Activated CD4-positive, alpha-beta memory T cell treated with anti-CD3 and anti-CD28 coated beads, Interleukin-2, amount 10 ng/mL, durations not matched to agents 7 days and 5 days (primary cell): ENCODE results near the gene HIBCH. TPM values are rescaled to one million over a fixed set of nuclear protein-coding genes. Genes with fewer than 3 reads are reported as not detected.
"Not testable (repeated sequence)": the region's sequence is repeated elsewhere in the genome, so short reads cannot be mapped to it uniquely, and the experiment has no call there.

Experiments used
- CTCF ChIA-PET: fragments of 350-600 bp; sonication (Branson Sonifier 250); formaldehyde crosslinking; loops from one replicate; lab custom pipeline; 2021; ENCODE audit warnings: antibody characterized with exemption, inconsistent platforms; lab: Charles Lee
- POLR2A ChIA-PET: fragments of 350-600 bp; sonication (Branson Sonifier 250); formaldehyde crosslinking; loops from one replicate; lab custom pipeline; 2021; ENCODE audit warnings: antibody characterized with exemption; lab: Charles Lee
- DNase-seq: peaks from one replicate; pipeline ENCODE4 v3.0.0-alpha.2; 2020
- H3K27ac Mint-ChIP-seq: one replicate; pipeline ENCODE4 v1.8.0; 2021; ENCODE audit warnings: mild to moderate bottlenecking, mixed read lengths
- H3K27me3 Mint-ChIP-seq: one replicate; pipeline ENCODE4 v1.8.0; 2021; ENCODE audit warnings: mixed read lengths
- H3K36me3 Mint-ChIP-seq: one replicate; pipeline ENCODE4 v1.8.0; 2021; ENCODE audit warnings: low read depth, mixed read lengths
- H3K4me1 Mint-ChIP-seq: one replicate; pipeline ENCODE4 v1.8.0; 2021; ENCODE audit warnings: mixed read lengths
- H3K4me3 Mint-ChIP-seq: one replicate; pipeline ENCODE4 v1.8.0; 2021; ENCODE audit warnings: mild to moderate bottlenecking, mixed read lengths
- H3K9me3 Mint-ChIP-seq: one replicate; pipeline ENCODE4 v1.8.0; 2021; ENCODE audit warnings: mixed read lengths
- total RNA-seq, 2 experiments: library from RNA; stranded (reverse); gene quantifications; one replicate each; pipeline ENCODE4 v1.2.3, GENCODE V29; 2021

HIBCH gene
- total RNA-seq, 2 experiments from 2014 or later, result 16.2 to 17.3 TPM

DNA sequence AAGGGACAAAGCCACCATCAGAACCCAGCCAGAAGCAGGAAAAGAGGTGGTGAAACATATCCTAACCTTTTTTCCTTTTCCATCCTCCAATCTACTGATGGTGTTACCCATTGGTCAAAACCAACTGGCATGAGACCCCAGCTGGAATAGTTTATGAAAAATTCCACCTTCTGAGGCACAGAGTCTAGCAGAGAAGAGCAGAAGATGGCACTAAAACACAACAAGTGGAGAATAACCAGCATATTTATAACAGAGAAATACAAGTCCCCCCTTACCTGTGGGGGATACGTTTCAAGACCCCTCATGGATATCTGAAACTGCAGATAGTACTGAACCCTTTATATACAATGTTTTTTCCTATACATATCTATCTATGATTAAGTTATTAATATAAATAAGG lies 18.8 kb upstream of the HIBCH start:
- ChIA-PET CTCF (interaction anchor here (1.0 to 1.1 kb wide), 2 partner anchors 18 to 19 kb away, joined by 3 to 4 read pairs; no protein-coding TSS in a partner anchor), POLR2A (no interaction called here)
- Mint-ChIP-seq H3K27ac (no peak overlapping the region), H3K27me3 (peaks cover 4% of the 10 kb centered on the region), H3K4me1 (peaks cover 9% of the 10 kb centered on the region), H3K9me3 (no peaks in the 10 kb centered on the region), H3K4me3 (no peak overlapping the region), H3K36me3 (no peaks in the 10 kb centered on the region)
- DNase-seq, result no peak

DNA sequence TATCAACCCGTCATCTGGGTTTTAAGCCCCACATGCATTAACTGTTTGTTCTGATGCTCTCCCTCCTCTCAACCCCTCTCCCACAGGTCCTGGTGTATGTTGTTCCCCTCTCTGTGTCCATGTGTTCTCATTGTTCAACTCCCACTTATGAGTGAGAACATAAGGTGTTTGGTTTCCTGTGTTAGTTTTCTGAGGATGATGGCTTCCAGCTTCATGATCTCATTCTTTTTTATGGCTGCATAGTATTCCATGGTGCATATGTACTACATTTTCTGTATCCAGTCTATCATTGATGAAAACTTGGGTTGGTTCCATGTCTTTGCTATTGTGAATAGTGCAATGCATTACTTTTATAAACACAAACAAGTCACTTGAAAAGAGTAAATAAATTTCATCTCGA lies 16.8 kb upstream of the HIBCH start:
- no peak for DNase-seq
- Mint-ChIP-seq H3K4me1 (peaks cover 2% of the 10 kb centered on the region), H3K36me3 (no peaks in the 10 kb centered on the region), H3K27ac (no peak overlapping the region), H3K27me3 (peaks cover 10% of the 10 kb centered on the region), H3K4me3 (no peak overlapping the region), H3K9me3 (no peaks in the 10 kb centered on the region)
- ChIA-PET POLR2A (no interaction called here), CTCF (no interaction called here)

GRCh38 chr2:190335584-190335983 lies 16.0 kb upstream of the HIBCH start:
- H3K9me3 Mint-ChIP-seq, H3K36me3 Mint-ChIP-seq, CTCF ChIA-PET, H3K4me3 Mint-ChIP-seq, DNase-seq, POLR2A ChIA-PET, H3K4me1 Mint-ChIP-seq, H3K27ac Mint-ChIP-seq: not testable (repeated sequence)
- peaks cover 11% of the 10 kb centered on the region for H3K27me3 Mint-ChIP-seq

GRCh38 chr2:190335225-190335559 lies 15.6 kb upstream of the HIBCH start:
- CTCF ChIA-PET, result no interaction called here

DNA sequence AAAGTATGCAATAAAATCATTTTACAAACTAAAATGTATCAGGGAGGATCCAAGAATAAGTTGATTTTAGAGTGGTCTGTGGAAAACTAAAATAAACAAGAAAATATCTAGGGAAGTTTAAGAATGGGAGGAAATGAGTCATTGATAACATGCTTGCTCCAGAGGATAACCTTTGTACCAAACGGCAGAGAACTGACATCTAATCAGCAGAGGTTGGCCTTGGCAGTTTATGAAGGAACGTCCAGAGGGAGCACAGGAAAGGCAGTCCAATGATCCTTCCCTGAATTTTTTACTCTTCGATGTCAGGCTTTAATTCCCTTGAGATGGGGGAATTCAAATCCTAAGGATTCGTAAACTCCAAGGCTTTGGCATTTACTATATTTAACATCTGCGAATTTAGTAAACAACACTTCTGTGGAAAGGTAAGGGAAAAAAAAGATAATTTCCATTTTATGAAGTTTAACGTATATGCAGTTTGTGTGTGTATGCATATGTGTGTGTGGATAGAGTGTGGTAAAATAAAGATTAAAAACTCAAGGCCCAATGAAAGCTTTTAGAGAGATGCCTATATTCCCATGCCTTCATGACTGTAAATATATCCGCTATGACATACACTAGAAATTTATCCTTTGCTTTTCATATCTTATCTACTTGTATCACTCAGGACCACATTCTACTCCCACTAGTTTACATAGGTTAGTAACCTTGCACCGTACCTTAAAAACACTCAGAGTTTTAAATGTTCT lies 15.0 kb upstream of the HIBCH start:
- POLR2A ChIA-PET, result no interaction called here
- DNase-seq, result no peak

More at GRCh38 chr2:190335225-190335559, 15.6 kb upstream of the HIBCH start:
- peaks cover 11% of the 10 kb centered on the region for H3K27me3 Mint-ChIP-seq
- H3K4me1 Mint-ChIP-seq, result no peaks in the 10 kb centered on the region
- H3K27ac Mint-ChIP-seq, result no peak overlapping the region
- DNase-seq, result no peak
- no peaks in the 10 kb centered on the region for H3K9me3 Mint-ChIP-seq
- no peaks in the 10 kb centered on the region for H3K36me3 Mint-ChIP-seq
- H3K4me3 Mint-ChIP-seq, result no peak overlapping the region
- POLR2A ChIA-PET, result no interaction called here

GRCh38 chr2:190333928-190334327 lies 14.3 kb upstream of the HIBCH start:
- ChIA-PET POLR2A (no interaction called here), CTCF (no interaction called here)
- Mint-ChIP-seq H3K9me3 (no peaks in the 10 kb centered on the region), H3K4me3 (no peak overlapping the region), H3K4me1 (no peaks in the 10 kb centered on the region), H3K27me3 (peaks cover 20% of the 10 kb centered on the region), H3K27ac (no peak overlapping the region), H3K36me3 (no peaks in the 10 kb centered on the region)
- DNase-seq, result no peak

More for the DNA sequence above, 15.0 kb upstream of the HIBCH start:
- Mint-ChIP-seq H3K4me1 (no peaks in the 10 kb centered on the region), H3K9me3 (no peaks in the 10 kb centered on the region), H3K4me3 (no peak overlapping the region), H3K27ac (no peak overlapping the region), H3K27me3 (peaks cover 17% of the 10 kb centered on the region), H3K36me3 (no peaks in the 10 kb centered on the region)
- CTCF ChIA-PET, result no interaction called here

GRCh38 chr2:190333395-190333794 lies 13.8 kb upstream of the HIBCH start:
- POLR2A ChIA-PET, result no interaction called here
- H3K4me1 Mint-ChIP-seq, result no peaks in the 10 kb centered on the region
- no peak overlapping the region for H3K27ac Mint-ChIP-seq

GRCh38 chr2:190328573-190329147 lies 9.0 kb upstream of the HIBCH start:
- CTCF ChIA-PET, result interaction anchor here (1.6 kb wide), 1 partner anchor 16 kb away, joined by 3 read pairs; no protein-coding TSS in a partner anchor

More at GRCh38 chr2:190333395-190333794, 13.8 kb upstream of the HIBCH start:
- CTCF ChIA-PET, result no interaction called here
- no peaks in the 10 kb centered on the region for H3K9me3 Mint-ChIP-seq
- no peaks in the 10 kb centered on the region for H3K36me3 Mint-ChIP-seq
- H3K4me3 Mint-ChIP-seq, result no peak overlapping the region
- H3K27me3 Mint-ChIP-seq, result peaks cover 20% of the 10 kb centered on the region
- DNase-seq, result no peak

GRCh38 chr2:190327867-190328572 lies 8.4 kb upstream of the HIBCH start:
- DNase-seq, result no peak
- Mint-ChIP-seq H3K36me3 (no peaks in the 10 kb centered on the region), H3K4me3 (no peak overlapping the region), H3K27me3 (peaks cover 22% of the 10 kb centered on the region), H3K9me3 (no peaks in the 10 kb centered on the region), H3K27ac (no peak overlapping the region), H3K4me1 (no peaks in the 10 kb centered on the region)
- ChIA-PET CTCF (interaction anchor here (1.6 kb wide), 1 partner anchor 17 kb away, joined by 3 read pairs; no protein-coding TSS in a partner anchor), POLR2A (no interaction called here)

More at GRCh38 chr2:190328573-190329147, 9.0 kb upstream of the HIBCH start:
- no peak for DNase-seq
- POLR2A ChIA-PET, result no interaction called here
- Mint-ChIP-seq H3K4me3 (no peak overlapping the region), H3K27me3 (peaks cover 26% of the 10 kb centered on the region), H3K9me3 (no peaks in the 10 kb centered on the region), H3K27ac (no peak overlapping the region), H3K36me3 (no peaks in the 10 kb centered on the region), H3K4me1 (no peaks in the 10 kb centered on the region)

- CTCF ChIA-PET, result no interaction called here
- H3K36me3 Mint-ChIP-seq, result no peaks in the 10 kb centered on the region
- no peak for DNase-seq
- H3K27me3 Mint-ChIP-seq, result peaks cover 17% of the 10 kb centered on the region
- no peak overlapping the region for H3K27ac Mint-ChIP-seq
- no peaks in the 10 kb centered on the region for H3K9me3 Mint-ChIP-seq
- no peak overlapping the region for H3K4me3 Mint-ChIP-seq
- H3K4me1 Mint-ChIP-seq, result peaks cover 13% of the 10 kb centered on the region
- POLR2A ChIA-PET, result no interaction called here
These were observed 6.0 kb upstream of the HIBCH start for GRCh38 chr2:190325588-190325987.

DNA sequence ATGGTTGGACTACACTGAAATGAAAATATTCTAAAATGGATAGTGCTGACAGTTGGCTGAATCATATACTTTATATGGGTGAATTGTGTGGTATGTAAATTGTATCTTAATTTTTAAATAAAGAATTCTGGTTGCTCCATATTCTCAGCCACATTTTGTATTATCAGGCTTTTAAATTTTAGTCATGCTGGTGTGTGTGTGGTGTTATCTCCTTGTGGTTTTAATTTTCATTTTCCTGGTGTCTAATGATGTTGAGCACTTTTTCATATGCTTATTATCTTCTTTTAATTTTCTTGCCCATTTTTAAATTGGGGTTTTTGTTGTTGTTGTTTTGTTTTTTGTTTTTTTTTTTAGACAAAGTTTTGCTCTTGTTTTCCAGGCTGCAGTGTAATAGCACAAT lies 3.8 kb upstream of the HIBCH start:
- Mint-ChIP-seq H3K36me3 (no peaks in the 10 kb centered on the region), H3K4me1 (peaks cover 30% of the 10 kb centered on the region), H3K9me3 (no peaks in the 10 kb centered on the region), H3K27ac (no peak overlapping the region), H3K27me3 (peaks cover 6% of the 10 kb centered on the region), H3K4me3 (no peak overlapping the region)
- POLR2A ChIA-PET, result no interaction called here
- no peak for DNase-seq
- CTCF ChIA-PET, result no interaction called here

DNA sequence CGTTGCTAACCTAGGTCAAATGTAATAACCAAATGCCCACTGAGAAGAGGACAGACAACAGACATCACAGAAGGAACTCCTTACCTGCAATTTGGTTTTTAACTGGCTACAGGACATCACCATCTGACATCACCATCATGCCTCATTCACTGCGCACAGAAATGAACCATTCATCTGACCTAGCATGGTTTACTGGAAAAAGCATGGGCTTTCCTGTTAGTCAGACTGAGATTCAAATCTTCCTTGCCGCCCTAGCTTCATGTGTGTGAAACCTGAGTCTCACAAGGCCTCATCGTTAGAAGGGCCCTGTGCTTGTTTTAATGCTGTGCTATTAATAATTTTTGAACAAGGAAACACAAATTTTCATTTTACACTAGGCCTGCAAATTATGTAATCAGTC lies 1.1 kb upstream of the HIBCH start:
- peak overlapping the region; percentile 89 for H3K4me3 Mint-ChIP-seq
- peaks cover 46% of the 10 kb centered on the region for H3K4me1 Mint-ChIP-seq

More for the DNA sequence above, 1.1 kb upstream of the HIBCH start:
- Mint-ChIP-seq H3K9me3 (no peaks in the 10 kb centered on the region), H3K27ac (peak overlapping the region; percentile 85), H3K27me3 (no peaks in the 10 kb centered on the region), H3K36me3 (no peaks in the 10 kb centered on the region)
- CTCF ChIA-PET, result interaction anchor here (0.9 to 3.0 kb wide), 8 partner anchors 10 to 43 kb away, joined by 3 to 13 read pairs (median 4); no protein-coding TSS in a partner anchor
- DNase-seq, result peak; percentile 44
- POLR2A ChIA-PET, result interaction anchor here (2.9 kb wide), 1 partner anchor 24 kb away, joined by 25 read pairs; the partner anchor contains the start of gene INPP1
